CD4-positive, alpha-beta T cell (primary cell): Measurements from ENCODE around the gene RAD21L1. TPM values are rescaled to one million over a fixed set of nuclear protein-coding genes. Genes with fewer than 3 reads are reported as not detected.

Experiments
- ATAC-seq: fragments of 200-7000 bp; cut with Tn5 transposase; one replicate; pipeline ENCODE4 v1.10.0; 2022; ENCODE audit warnings: mild to moderate bottlenecking; ENCODE audit not compliant: poor library complexity
- CTCF ChIA-PET: fragments of 350-600 bp; sonication (Branson Sonifier 250); formaldehyde crosslinking; loops from one replicate; lab custom pipeline; 2021; ENCODE audit warnings: antibody characterized with exemption, inconsistent platforms; lab: Charles Lee
- POLR2A ChIA-PET: fragments of 350-600 bp; sonication (Branson Sonifier 250); formaldehyde crosslinking; loops from one replicate; lab custom pipeline; 2021; ENCODE audit warnings: antibody characterized with exemption, inconsistent platforms; lab: Charles Lee
- DNase-seq, 14 experiments: peaks; one replicate each; pipeline ENCODE4 v3.0.0-alpha.2; 2013 to 2020; ENCODE audit warnings: mixed read lengths in 2 of 14
- H3K27ac ChIP-seq, 2 donors: one replicate each; pipeline versions ENCODE4 v1.5.1 to v1.7.0; 2013; ENCODE audit warnings: low read length in 2 of 2, low read depth in 1 of 2, mild to moderate bottlenecking in 1 of 2
- H3K27me3 ChIP-seq, 2 experiments: 1 replicate in 1 of 2; 2 replicates in 1 of 2; pipeline versions ENCODE4 v1.6.1 to v1.7.0; 2013; ENCODE audit warnings: low read length in 2 of 2, control low read depth in 1 of 2, mild to moderate bottlenecking in 1 of 2, moderate library complexity in 1 of 2; ENCODE audit not compliant: insufficient read depth in 2 of 2, control insufficient read depth in 1 of 2
- H3K36me3 ChIP-seq: one replicate; pipeline ENCODE4 v1.6.1; 2013; ENCODE audit warnings: low read length, control low read depth; ENCODE audit not compliant: insufficient read depth
- H3K4me1 ChIP-seq: one replicate; pipeline ENCODE4 v1.6.1; 2013; ENCODE audit warnings: low read length, control low read depth; ENCODE audit not compliant: insufficient read depth
- H3K4me3 ChIP-seq: one replicate; pipeline ENCODE4 v1.5.1; 2013; ENCODE audit warnings: mild to moderate bottlenecking, low read length, moderate library complexity
- H3K9me3 ChIP-seq, 2 experiments: 1 replicate in 1 of 2; 2 replicates in 1 of 2; pipeline versions ENCODE4 v1.6.1 to v1.7.0; 2013; ENCODE audit warnings: low read length in 2 of 2, mild to moderate bottlenecking in 2 of 2, control low read depth in 1 of 2, moderate library complexity in 1 of 2; ENCODE audit not compliant: control insufficient read depth in 1 of 2, insufficient read depth in 1 of 2
- H3K27ac Mint-ChIP-seq: one replicate; pipeline ENCODE4 v1.8.0; 2020; ENCODE audit warnings: mixed read lengths
- H3K27me3 Mint-ChIP-seq: one replicate; pipeline ENCODE4 v1.8.0; 2021; ENCODE audit warnings: mixed read lengths
- H3K36me3 Mint-ChIP-seq: one replicate; pipeline ENCODE4 v1.8.0; 2021; ENCODE audit warnings: low read depth, mixed read lengths
- H3K4me1 Mint-ChIP-seq: one replicate; pipeline ENCODE4 v1.8.0; 2021; ENCODE audit warnings: low read depth, mixed read lengths
- H3K4me3 Mint-ChIP-seq: one replicate; pipeline ENCODE4 v1.8.0; 2020; ENCODE audit warnings: mild to moderate bottlenecking, mixed read lengths
- H3K9me3 Mint-ChIP-seq: one replicate; pipeline ENCODE4 v1.8.0; 2020; ENCODE audit warnings: mixed read lengths
- intact Hi-C, 2 experiments: fragments of 100-400 bp; cut with DNase I in 1 of 2; cut with micrococcal nuclease in 1 of 2; formaldehyde crosslinking; loops; one replicate each; pipeline versions ENCODE4 v1.15.1 to v1.9.0; 2023 to 2025; cut with DNase I, micrococcal nuclease
- total RNA-seq, 174 experiments: library from RNA in 2 of 174; stranded (reverse) in 2 of 174; gene quantifications; one replicate each; pipeline ENCODE4 v1.2.3 and lab custom pipeline; 2021 to 2026
- TF ChIP-seq, protein P1 (sequence below): fragments of 200-600 bp; IDR thresholded peaks from one replicate; pipeline ENCODE4 v1.8.0; 2022; ENCODE audit warnings: antibody characterized with exemption, mild to moderate bottlenecking

RAD21L1 gene
- total RNA-seq, 2 experiments from 2014 or later: 0.58 TPM; not detected in 1

DNA sequence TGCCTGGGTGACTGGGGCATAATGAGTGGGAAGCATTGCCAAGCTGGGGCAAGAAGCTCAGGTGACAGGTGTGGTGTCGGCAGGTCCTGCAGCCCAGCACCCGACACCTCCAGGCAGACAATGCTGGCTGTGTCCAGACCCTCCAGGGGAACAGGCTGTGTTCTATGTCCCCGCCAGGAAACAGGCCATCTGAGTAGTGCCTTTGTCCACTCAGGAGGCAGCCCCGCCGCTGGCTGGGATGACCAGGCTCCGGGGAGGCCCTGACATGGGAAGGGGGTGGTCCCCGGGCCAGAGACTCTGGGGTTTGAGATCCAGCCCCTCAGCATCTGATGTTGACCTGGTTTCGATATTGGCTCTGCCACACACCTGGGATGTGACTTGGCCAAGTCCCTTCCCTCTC, 68.7 kb downstream of the RAD21L1 start:
- Mint-ChIP-seq H3K27ac (no peak overlapping the region), H3K4me1 (peaks cover 39% of the 10 kb centered on the region), H3K27me3 (no peaks in the 10 kb centered on the region), H3K9me3 (no peaks in the 10 kb centered on the region), H3K4me3 (no peak overlapping the region), H3K36me3 (peaks cover 18% of the 10 kb centered on the region)
- ChIA-PET CTCF (no interaction called here), POLR2A (no interaction called here)
- intact Hi-C loops: no loop called here
- H3K27me3 ChIP-seq: no peaks in the 10 kb centered on the region
- no peak overlapping the region for H3K4me3 ChIP-seq
- H3K36me3 ChIP-seq: peaks cover 11% of the 10 kb centered on the region
- no peak overlapping the region for H3K27ac ChIP-seq
- ATAC-seq: no peak
- DNase-seq: no peak
- H3K9me3 ChIP-seq: no peaks in the 10 kb centered on the region
- peaks cover 4% of the 10 kb centered on the region for H3K4me1 ChIP-seq
- TF ChIP-seq, protein P1, sequence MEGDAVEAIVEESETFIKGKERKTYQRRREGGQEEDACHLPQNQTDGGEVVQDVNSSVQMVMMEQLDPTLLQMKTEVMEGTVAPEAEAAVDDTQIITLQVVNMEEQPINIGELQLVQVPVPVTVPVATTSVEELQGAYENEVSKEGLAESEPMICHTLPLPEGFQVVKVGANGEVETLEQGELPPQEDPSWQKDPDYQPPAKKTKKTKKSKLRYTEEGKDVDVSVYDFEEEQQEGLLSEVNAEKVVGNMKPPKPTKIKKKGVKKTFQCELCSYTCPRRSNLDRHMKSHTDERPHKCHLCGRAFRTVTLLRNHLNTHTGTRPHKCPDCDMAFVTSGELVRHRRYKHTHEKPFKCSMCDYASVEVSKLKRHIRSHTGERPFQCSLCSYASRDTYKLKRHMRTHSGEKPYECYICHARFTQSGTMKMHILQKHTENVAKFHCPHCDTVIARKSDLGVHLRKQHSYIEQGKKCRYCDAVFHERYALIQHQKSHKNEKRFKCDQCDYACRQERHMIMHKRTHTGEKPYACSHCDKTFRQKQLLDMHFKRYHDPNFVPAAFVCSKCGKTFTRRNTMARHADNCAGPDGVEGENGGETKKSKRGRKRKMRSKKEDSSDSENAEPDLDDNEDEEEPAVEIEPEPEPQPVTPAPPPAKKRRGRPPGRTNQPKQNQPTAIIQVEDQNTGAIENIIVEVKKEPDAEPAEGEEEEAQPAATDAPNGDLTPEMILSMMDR: no peak

DNA sequence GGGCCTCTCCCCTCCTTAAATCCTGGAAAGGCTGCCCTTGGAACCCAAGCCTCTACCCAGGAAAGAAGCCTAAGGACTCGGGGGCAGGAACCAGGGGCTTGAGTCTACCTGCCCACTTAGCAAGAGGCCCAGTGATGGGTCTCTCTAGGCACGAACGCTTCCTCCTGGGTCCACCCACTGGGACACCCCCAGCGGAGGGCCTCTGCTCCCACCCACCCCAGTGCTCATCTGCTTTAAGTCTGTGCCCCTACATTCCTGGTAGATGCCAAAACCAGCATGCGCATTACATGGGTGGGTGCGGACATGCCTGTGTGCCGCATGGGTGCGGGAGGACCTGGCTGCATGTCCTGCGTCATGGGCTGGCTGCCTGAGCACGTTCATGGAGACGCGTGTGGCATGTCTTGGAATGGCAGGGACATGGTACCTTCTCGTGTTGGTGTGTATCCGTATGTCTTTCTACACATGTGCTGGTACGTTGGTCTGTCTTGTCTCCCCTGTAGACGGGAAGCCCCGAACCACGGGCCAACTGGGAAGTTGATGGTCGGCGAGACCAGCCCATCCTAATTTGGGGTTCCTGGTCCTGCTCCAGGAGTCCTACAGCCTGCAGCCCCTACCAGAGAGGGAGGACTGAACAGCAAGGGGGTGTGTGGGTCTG, 69.6 kb downstream of the RAD21L1 start:
- TF ChIP-seq, protein P1: no peak
- no peak overlapping the region for H3K4me3 ChIP-seq
- Mint-ChIP-seq H3K27ac (no peak overlapping the region), H3K4me1 (peaks cover 44% of the 10 kb centered on the region), H3K9me3 (no peaks in the 10 kb centered on the region), H3K36me3 (peaks cover 22% of the 10 kb centered on the region), H3K4me3 (no peak overlapping the region), H3K27me3 (no peaks in the 10 kb centered on the region)
- intact Hi-C loops: no loop called here
- ATAC-seq: no peak
- H3K4me1 ChIP-seq: peaks cover 13% of the 10 kb centered on the region
- ChIA-PET POLR2A (interaction anchor here (0.6 kb wide), 1 partner anchor 78 kb away, joined by 3 read pairs; no protein-coding TSS in a partner anchor), CTCF (no interaction called here)
- H3K27me3 ChIP-seq: no peaks in the 10 kb centered on the region
- no peak overlapping the region for H3K27ac ChIP-seq
- no peaks in the 10 kb centered on the region for H3K9me3 ChIP-seq
- no peak for DNase-seq
- peaks cover 13% of the 10 kb centered on the region for H3K36me3 ChIP-seq

DNA sequence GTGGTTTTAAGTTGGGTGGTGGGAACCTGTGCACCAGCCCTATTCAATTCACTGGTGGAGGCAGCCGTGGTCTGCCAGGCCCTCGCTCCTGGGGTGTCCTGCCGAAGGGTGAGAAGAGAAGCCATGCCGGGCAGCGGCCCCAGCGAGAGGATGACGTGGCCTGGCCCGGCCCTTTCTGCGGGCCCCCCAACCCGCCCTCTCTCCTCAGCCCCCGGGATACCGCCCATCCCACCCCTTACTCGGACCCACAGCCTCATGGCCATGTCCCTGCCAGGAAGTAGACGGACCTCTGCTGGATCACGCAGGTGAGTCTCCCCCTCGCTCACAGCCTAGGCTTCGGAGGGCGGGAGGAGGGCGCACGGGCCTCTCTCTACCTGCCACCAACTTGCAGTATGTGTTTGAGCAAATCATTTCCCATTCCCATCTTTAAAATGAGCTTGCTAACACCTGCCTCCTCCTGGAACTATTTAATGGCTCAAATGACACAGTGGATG, 70.3 kb downstream of the RAD21L1 start:
- peaks cover 13% of the 10 kb centered on the region for H3K36me3 ChIP-seq
- peaks cover 27% of the 10 kb centered on the region for H3K36me3 Mint-ChIP-seq
- no peaks in the 10 kb centered on the region for H3K27me3 Mint-ChIP-seq
- TF ChIP-seq, protein P1: no peak
- ChIA-PET POLR2A (no interaction called here), CTCF (no interaction called here)
- H3K4me3 Mint-ChIP-seq: no peak overlapping the region
- no peak overlapping the region for H3K27ac Mint-ChIP-seq
- no peak overlapping the region for H3K27ac ChIP-seq
- H3K9me3 ChIP-seq: no peaks in the 10 kb centered on the region
- H3K4me1 Mint-ChIP-seq: peaks cover 43% of the 10 kb centered on the region
- no peak overlapping the region for H3K4me3 ChIP-seq
- H3K4me1 ChIP-seq: peaks cover 21% of the 10 kb centered on the region
- intact Hi-C loops: no loop called here
- no peaks in the 10 kb centered on the region for H3K27me3 ChIP-seq
- no peaks in the 10 kb centered on the region for H3K9me3 Mint-ChIP-seq
- DNase-seq (no peak), ATAC-seq (no peak)
